GM18951 (cell line): Measurements from ENCODE around the gene CD160.

Experiments used
- POLR2A ChIP-seq: IDR thresholded peaks from 4 replicates; pipeline ENCODE4 v1.6.1; 2011; ENCODE audit warnings: mild to moderate bottlenecking; ENCODE audit not compliant: insufficient read length, insufficient read depth; ENCODE audit errors: extremely low read depth
- in situ Hi-C: fragments of 300-500 bp; cut with MboI; formaldehyde crosslinking; loops from one replicate; pipeline ENCODE4 v1.12.0; 2022; ENCODE audit warnings: low sequenced_read_pairs, mixed read lengths, inconsistent platforms; ENCODE audit not compliant: unreplicated experiment

Gene CD160

DNA sequence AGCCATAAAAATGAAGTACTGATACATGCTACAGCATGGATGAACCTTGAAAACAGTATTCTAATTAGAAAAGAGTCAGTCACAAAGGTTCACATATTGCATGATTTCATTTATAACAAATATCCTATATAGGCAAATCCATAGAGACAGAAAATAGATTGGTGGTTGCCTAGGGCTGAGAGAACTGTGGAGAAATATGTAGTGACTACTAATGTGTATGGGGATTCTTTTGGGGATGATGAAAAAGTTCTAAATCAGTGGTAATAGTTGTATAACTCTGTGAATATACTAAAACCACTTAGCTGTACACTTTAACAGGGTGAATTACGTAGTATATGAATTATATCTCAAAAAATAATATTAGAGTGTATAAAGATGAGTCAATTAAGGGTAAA, 58.8 kb downstream of the CD160 start:
- in situ Hi-C loops, result no loop called here
- TF ChIP-seq POLR2A, result no peak

DNA sequence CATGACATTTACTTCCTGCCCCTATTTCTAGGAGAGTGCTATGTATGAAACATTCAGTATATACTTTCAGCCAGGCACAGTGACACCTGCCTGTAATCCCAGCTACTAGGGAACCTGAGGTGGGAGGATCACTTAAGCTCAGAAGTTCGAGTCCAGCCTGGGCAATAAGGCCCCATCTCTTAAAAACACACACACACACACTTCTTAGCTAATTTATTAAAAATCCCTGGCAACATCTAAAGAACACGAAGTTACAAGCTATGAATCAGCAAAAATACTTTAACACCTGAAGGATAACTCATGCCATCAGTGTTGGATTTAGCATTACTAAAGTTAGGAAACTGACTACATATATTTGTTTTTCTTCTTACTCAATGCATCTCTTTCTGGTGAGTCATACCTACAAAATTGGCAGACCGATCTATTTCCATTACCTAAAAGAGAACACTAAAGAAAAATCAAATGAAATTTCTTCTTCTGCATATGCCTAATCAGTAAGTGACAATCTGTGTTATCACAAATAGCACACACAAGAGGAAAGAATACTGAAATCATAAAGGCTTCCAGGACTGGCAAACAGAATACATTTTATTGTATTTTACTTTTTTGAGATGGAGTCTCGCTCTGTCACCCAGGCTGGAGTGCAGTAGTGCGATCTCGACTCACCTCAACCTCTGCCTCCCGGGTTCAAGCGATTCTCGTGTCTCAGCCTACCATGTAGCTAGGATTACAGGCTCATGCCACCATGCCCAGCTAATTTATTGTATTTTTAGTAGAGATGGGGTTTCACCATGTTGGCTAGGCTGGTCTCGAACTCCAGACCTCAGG, 63.2 kb downstream of the CD160 start:
- TF ChIP-seq POLR2A, result no peak
- in situ Hi-C loops, result no loop called here

DNA sequence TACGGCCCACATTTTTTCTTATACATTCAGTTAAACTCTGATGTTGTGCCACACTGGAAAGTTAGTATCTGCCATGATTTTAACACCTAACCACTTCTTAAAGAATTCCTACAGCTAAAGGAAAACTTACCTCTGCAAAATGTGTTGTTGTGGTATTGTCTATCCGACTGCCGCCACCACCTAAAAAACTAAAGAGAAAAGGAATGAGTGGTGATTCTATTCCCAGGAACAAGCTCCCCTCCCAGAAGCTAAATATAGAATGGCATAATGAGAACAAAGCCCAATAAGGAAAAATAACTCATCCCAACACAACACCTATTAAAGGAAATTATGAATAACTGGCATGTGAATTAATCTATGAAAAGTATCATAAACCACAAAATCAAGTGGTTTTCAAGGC, 65.1 kb downstream of the CD160 start:
- in situ Hi-C loops, result no loop called here
- no peak for TF ChIP-seq POLR2A

DNA sequence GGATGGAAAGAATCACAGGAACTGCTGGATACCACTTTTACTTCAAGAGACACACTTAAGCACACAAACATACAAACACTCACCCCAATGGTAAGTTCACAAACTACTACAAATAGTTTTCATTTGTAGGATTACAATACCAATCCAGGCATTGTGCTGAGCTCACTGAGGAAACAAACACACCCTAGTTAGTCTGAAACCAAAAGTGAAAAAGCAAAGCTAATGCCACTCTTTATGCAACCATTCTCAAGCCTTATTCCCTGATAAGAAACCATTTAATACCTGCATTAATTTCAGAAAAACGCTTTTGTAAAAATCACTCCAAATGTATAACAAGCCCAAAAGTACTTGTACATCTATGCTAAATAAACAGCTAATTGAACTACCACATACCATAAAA, 66.2 kb downstream of the CD160 start:
- no peak for TF ChIP-seq POLR2A
- in situ Hi-C loops, result no loop called here

DNA sequence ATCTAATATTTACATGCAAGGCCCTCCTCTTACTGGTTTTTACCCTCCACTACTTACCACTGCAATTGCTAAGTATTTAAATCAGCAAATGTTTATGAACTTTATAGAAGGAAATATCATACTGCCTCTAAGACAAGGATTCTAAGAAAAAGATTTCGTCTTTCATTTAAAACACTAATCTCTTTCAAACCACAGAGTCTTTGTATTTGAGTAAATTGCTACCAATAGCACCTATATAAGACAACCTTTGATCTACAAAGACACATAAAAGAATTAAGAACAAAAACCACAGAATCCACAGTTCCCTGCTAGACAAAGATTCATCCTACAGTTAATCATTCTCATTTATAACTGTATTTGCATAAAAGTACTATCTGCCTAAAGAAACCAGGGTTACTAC, 67.0 kb downstream of the CD160 start:
- TF ChIP-seq POLR2A, result no peak
- in situ Hi-C loops, result no loop called here

DNA sequence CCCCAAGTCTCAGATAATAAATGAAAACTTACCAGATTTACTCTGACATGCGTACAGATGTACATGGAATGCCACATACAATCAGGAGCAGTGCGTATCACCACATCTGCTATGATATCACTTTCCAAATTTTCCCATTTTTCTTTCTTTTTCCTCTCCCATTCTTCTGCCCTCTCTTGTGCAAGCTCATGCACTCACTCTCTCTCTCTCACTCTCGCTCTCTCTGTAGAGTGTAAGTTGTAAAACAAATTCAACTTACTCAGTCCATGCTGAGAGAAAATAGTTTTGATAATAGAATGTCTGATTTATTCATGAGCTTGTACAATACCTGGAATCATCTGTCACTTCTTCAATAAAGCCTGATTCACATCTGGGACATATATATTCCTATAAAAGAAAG, 69.3 kb downstream of the CD160 start:
- in situ Hi-C loops, result no loop called here
- TF ChIP-seq POLR2A, result no peak
